ENCODE measurements around the gene USH1C.

USH1C gene

GRCh38 chr11:17471501-17471900 lies 72.7 kb downstream of the USH1C start:
- no peak for DNase-seq (ENCODE audit: low spot score)

GRCh38 chr11:17469998-17470397 lies 74.2 kb downstream of the USH1C start:
- no peak for DNase-seq (ENCODE audit: low spot score)

- no peak for DNase-seq (ENCODE audit: low spot score)
Measured at GRCh38 chr11:17468122-17468521, 76.1 kb downstream of the USH1C start.

DNA sequence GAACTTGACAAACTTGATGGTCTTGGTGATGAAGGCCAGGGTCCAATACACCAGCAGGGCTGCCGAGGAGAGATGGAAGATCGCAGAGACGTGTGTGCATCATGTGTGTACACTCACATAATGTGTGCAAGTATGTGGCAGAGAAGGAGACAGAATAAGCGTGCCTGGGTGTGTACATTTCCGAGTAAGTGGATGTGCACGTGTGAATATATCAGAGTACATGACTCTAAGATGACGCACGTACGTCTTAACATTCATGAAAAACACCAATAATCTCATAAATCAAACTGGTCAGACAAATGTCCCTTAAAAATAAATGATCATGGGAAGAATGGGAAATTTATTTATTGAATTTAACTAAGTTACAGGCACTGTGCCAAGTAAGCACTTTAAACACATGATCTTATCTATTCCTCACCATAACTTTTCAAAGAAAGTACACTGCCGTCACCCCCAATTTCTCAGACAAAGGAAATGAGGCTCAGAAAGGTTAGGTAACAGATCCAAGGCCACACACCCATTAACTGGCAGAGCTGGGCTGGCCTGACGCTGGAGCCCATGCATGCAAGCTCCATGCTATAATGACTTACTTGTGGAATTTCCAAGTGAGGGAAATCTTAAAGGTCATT lies 80.6 kb downstream of the USH1C start:
- no peak for DNase-seq (ENCODE audit: low spot score)

DNA sequence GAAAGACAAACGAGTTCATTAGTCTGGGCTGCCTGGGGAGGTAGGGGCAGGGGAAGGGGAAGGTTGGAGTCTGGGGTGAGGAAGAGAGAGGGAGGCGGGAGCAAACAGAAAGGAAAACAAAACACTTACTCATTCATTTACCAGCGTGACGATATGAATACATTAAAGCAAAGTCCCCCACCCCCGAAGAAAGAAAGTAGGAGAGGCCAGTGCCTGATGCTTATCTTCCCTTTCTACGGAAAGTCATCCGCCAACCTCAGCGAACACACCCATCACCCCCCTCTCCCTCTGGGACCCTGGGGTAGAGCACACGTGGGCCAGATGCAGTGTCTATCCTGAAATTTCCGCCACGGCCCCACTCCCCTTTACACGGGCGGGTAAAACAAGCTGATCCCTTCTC lies 81.3 kb downstream of the USH1C start:
- no peak for DNase-seq (ENCODE audit: low spot score)

DNA sequence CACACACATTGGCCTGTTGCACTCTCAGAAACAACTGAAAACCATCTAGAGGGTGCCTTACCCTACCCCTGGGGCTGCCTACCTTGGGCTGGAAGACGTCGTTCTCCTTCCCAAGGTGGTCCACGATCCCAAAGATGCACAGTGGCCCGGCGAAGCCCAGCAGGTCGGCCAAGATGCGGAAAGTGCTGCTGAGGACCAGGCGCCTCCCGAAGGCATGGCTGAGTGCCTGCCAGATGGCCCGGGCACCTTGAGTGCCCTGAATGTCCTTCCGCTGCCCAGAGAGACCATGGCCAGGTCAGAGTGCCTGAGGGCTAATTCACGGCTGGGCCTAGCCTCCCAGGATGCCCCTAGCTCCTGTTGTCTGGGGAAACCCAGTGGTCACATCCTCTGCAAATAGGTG lies 83.8 kb downstream of the USH1C start:
- no peak for DNase-seq (ENCODE audit: low spot score)

- DNase-seq (ENCODE audit: low spot score) = no peak
Measured at GRCh38 chr11:17459236-17459896, 84.8 kb downstream of the USH1C start.

DNA sequence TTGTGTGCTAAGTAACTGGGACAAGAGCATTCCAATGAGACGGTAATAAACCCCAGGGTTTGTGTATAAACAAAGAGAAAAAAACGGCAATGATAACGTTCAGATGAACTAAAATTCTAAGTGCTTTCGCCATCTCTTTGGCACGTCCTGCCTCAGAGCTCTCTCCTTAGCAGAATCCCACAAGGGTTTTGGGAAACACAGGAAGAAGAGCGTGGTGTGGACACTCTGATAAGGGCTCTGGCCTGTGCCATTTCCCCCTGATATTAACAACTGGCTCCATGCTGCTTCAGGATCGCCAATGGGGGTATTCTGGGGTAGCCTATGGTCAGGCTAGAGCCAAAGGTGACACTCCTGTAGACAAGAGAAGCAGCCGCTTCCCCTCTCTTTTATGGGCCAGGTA lies 85.9 kb downstream of the USH1C start:
- DNase-seq (ENCODE audit: low spot score) = no peak

DNA sequence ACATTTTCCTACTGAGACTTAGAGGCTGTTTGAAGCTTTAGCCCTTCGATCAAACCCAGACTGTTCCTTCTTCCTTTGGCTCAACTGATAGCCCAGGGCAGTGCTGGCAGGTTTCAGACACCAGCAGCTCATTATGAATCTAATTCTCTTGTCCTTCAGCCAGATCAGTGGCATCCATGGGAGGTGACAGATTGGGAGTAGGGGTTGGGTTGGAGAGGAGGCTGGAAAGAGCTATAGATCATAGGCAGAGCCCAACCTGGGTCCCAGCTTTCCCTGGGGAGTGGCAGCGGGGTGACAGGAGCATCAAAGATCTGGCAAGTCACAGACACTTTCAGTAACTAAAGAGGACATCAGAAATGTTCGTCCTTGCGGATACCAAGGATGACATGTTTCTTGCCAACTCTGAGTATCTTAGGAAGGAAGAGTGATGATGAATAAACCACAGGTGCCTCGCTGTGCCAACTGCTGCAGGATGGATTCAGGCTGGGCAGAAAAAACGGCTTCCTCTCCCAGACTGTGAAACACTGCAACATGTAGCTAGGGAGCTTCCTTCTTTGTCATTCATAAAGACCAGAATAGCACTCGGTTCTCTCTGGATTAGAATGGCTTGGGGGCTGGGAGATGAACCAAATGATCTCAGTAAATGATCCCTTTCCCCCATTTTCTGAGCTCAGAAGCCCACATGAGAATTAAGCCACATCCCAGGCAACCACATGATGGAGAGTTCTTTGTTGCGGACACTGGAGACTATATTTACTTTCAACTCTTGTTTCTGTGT lies 86.6 kb downstream of the USH1C start:
- no peak for DNase-seq (ENCODE audit: low spot score)

- no peak for DNase-seq (ENCODE audit: low spot score)
Measured at GRCh38 chr11:17452668-17453067, 91.5 kb downstream of the USH1C start.

GRCh38 chr11:17449158-17449557 lies 95.1 kb downstream of the USH1C start:
- no peak for DNase-seq (ENCODE audit: low spot score)

DNA sequence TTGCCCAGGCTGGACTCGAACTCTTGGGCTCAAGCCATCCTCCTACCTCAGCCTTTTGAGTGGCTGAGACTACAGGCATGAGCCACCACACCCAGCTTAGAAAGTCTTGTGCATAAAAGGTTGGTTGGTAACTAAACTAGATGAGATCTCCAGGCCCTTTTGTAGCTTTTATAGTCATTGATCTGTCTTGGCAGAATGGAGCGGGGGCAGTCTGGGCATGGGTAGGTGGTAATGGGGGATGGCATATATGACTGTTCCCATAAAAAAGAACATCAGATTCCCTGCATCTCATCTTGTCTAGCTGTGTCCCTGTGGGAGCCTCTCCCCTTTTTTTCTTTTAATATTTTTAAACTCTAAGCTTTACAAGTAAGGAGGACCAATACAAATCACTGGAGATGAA lies 97.7 kb downstream of the USH1C start:
- DNase-seq (ENCODE audit: low spot score) = no peak

- no peak for DNase-seq (ENCODE audit: low spot score)
Measured at GRCh38 chr11:17445240-17445795, 98.9 kb downstream of the USH1C start.

GRCh38 chr11:17443926-17444690 lies 100.1 kb downstream of the USH1C start:
- DNase-seq (ENCODE audit: low spot score) = no peak

All from SW480 (cell line).